H9 (cell line): ENCODE data around the gene SLC2A14. TPM values are rescaled to one million over a fixed set of nuclear protein-coding genes. Genes with fewer than 3 reads are reported as not detected.

Experiments
- DNase-seq: peaks from one replicate; pipeline ENCODE4 v3.0.0-alpha.2; 2017
- H2AFZ ChIP-seq: one replicate; pipeline ENCODE4 v1.6.1; 2013; ENCODE audit warnings: mild to moderate bottlenecking, low read length, control low read depth, moderate library complexity
- H2AK5ac ChIP-seq: 2 replicates; pipeline ENCODE4 v1.6.1; 2013; ENCODE audit warnings: low read length, control low read depth, mixed read lengths; ENCODE audit not compliant: insufficient read length
- H2BK120ac ChIP-seq: one replicate; pipeline ENCODE4 v1.6.1; 2013; ENCODE audit warnings: low read depth, mild to moderate bottlenecking, low read length, control low read depth, inconsistent platforms; ENCODE audit not compliant: poor library complexity, severe bottlenecking
- H2BK12ac ChIP-seq: 2 replicates; pipeline ENCODE4 v1.6.1; 2013; ENCODE audit warnings: low read length, control low read depth, mixed read lengths, low read depth; ENCODE audit not compliant: insufficient read length
- H2BK15ac ChIP-seq: 2 replicates; pipeline ENCODE4 v1.6.1; 2013; ENCODE audit warnings: low read depth, low read length, control low read depth
- H2BK20ac ChIP-seq: one replicate; pipeline ENCODE4 v1.6.1; 2013; ENCODE audit warnings: low read depth, mild to moderate bottlenecking, low read length, control low read depth, inconsistent platforms; ENCODE audit not compliant: poor library complexity, severe bottlenecking
- H2BK5ac ChIP-seq: 2 replicates; pipeline ENCODE4 v1.6.1; 2013; ENCODE audit warnings: low read length, control low read depth, mixed read lengths; ENCODE audit not compliant: insufficient read length
- H3K14ac ChIP-seq: 2 replicates; pipeline ENCODE4 v1.6.1; 2013; ENCODE audit warnings: low read length, control low read depth; ENCODE audit not compliant: insufficient read depth
- H3K18ac ChIP-seq: 2 replicates; pipeline ENCODE4 v1.6.1; 2013; ENCODE audit warnings: low read depth, mild to moderate bottlenecking, mixed read lengths, low read length, control low read depth; ENCODE audit not compliant: insufficient read length
- H3K23ac ChIP-seq: 2 replicates; pipeline ENCODE4 v1.6.1; 2013; ENCODE audit warnings: low read length, control low read depth, mixed read lengths, low read depth; ENCODE audit not compliant: insufficient read length
- H3K23me2 ChIP-seq: 2 replicates; pipeline ENCODE4 v1.6.1; 2013; ENCODE audit warnings: low read depth, mild to moderate bottlenecking, mixed read lengths, low read length, control low read depth; ENCODE audit not compliant: insufficient read length, poor library complexity, severe bottlenecking
- H3K27ac ChIP-seq: 2 replicates; pipeline ENCODE4 v1.5.1; 2013; ENCODE audit warnings: low read length, control low read depth, mixed read lengths, low read depth; ENCODE audit not compliant: insufficient read length
- H3K27me3 ChIP-seq: 2 replicates; pipeline ENCODE4 v1.6.1; 2013; ENCODE audit warnings: low read length, control low read depth, inconsistent platforms; ENCODE audit not compliant: insufficient read depth
- H3K4ac ChIP-seq: 2 replicates; pipeline ENCODE4 v1.6.1; 2013; ENCODE audit warnings: low read depth, mild to moderate bottlenecking, control low read depth, inconsistent platforms, low read length, moderate library complexity
- H3K4me1 ChIP-seq: 2 replicates; pipeline ENCODE4 v1.6.1; 2013; ENCODE audit warnings: low read length, control low read depth, inconsistent platforms; ENCODE audit not compliant: insufficient read depth
- H3K4me2 ChIP-seq: 2 replicates; pipeline ENCODE4 v1.6.1; 2013; ENCODE audit warnings: low read length, control low read depth, mixed read lengths; ENCODE audit not compliant: insufficient read length, insufficient read depth
- H3K56ac ChIP-seq: 2 replicates; pipeline ENCODE4 v1.6.1; 2013; ENCODE audit warnings: low read depth, mild to moderate bottlenecking, mixed read lengths, low read length, control low read depth; ENCODE audit not compliant: insufficient read length
- H3K79me1 ChIP-seq: 2 replicates; pipeline ENCODE4 v1.6.1; 2013; ENCODE audit warnings: low read depth, mild to moderate bottlenecking, moderate library complexity, low read length, control low read depth, inconsistent platforms; ENCODE audit not compliant: insufficient read depth, poor library complexity, severe bottlenecking
- H3K79me2 ChIP-seq: 2 replicates; pipeline ENCODE4 v1.6.1; 2013; ENCODE audit warnings: low read length, control low read depth, inconsistent platforms; ENCODE audit not compliant: insufficient read depth
- H3K9ac ChIP-seq: 2 replicates; pipeline ENCODE4 v1.6.1; 2013; ENCODE audit warnings: low read length, control low read depth, mixed read lengths; ENCODE audit not compliant: insufficient read length; ENCODE audit errors: extremely low read depth
- H3K9me3 ChIP-seq: one replicate; pipeline ENCODE4 v1.6.1; 2013; ENCODE audit warnings: low read depth, low read length, inconsistent platforms; ENCODE audit not compliant: control insufficient read depth
- H3T11ph ChIP-seq: one replicate; pipeline ENCODE4 v1.6.1; 2013; ENCODE audit warnings: mild to moderate bottlenecking, low read length, control low read depth, inconsistent platforms
- H4K20me1 ChIP-seq: one replicate; pipeline ENCODE4 v1.6.1; 2013; ENCODE audit not compliant: control insufficient read depth, insufficient read length, insufficient read depth
- H4K5ac ChIP-seq: 2 replicates; pipeline ENCODE4 v1.6.1; 2013; ENCODE audit warnings: low read depth, mild to moderate bottlenecking, mixed read lengths, low read length, control low read depth; ENCODE audit not compliant: insufficient read length
- H4K8ac ChIP-seq: replicated peaks from 2 replicates; pipeline ENCODE4 v1.6.1; 2013; ENCODE audit warnings: low read length, control low read depth, mixed read lengths, low read depth; ENCODE audit not compliant: insufficient read length
- H4K91ac ChIP-seq: 2 replicates; pipeline ENCODE4 v1.6.1; 2013; ENCODE audit warnings: low read depth, mild to moderate bottlenecking, moderate library complexity, mixed read lengths, low read length, control low read depth; ENCODE audit not compliant: insufficient read length
- H3K27ac Mint-ChIP-seq, 3 experiments: 2 replicates in 2 of 3; 3 replicates in 1 of 3; pipeline ENCODE4 v1.8.0; 2020 to 2021; ENCODE audit warnings: mixed read lengths in 3 of 3, mild to moderate bottlenecking in 1 of 3, moderate library complexity in 1 of 3
- H3K27me3 Mint-ChIP-seq: 2 replicates; pipeline ENCODE4 v1.8.0; 2021; ENCODE audit warnings: low read depth, mild to moderate bottlenecking, moderate library complexity, mixed read lengths
- H3K36me3 Mint-ChIP-seq, 3 experiments: 2 replicates in 2 of 3; 3 replicates in 1 of 3; pipeline ENCODE4 v1.8.0; 2020 to 2021; ENCODE audit warnings: low read depth in 3 of 3, mixed read lengths in 3 of 3; ENCODE audit not compliant: insufficient read depth in 1 of 3
- H3K4me1 Mint-ChIP-seq, 2 experiments: 2 replicates each; pipeline ENCODE4 v1.8.0; 2020; ENCODE audit warnings: mixed read lengths in 2 of 2
- H3K4me3 Mint-ChIP-seq, 2 experiments: 2 replicates in 1 of 2; 3 replicates in 1 of 2; pipeline ENCODE4 v1.8.0; 2020 to 2021; ENCODE audit warnings: mild to moderate bottlenecking in 2 of 2, mixed read lengths in 2 of 2, moderate library complexity in 1 of 2
- H3K9me3 Mint-ChIP-seq, 2 experiments: 2 replicates in 1 of 2; 3 replicates in 1 of 2; pipeline ENCODE4 v1.8.0; 2020; ENCODE audit warnings: mild to moderate bottlenecking in 2 of 2, mixed read lengths in 2 of 2, moderate library complexity in 1 of 2
- CTCF ChIP-seq: fragments of 200-600 bp; sonication (generic); conservative IDR thresholded peaks from 3 replicates; pipeline ENCODE4 v1.8.0; 2021; ENCODE audit warnings: antibody characterized with exemption, mild to moderate bottlenecking
- whole genome bisulfite sequencing: extraction: QIAGEN DNeasy Blood & Tissue Kit; methylation state at CpG from one replicate; pipeline ENCODE4 v1.1.7; 2013; ENCODE audit warnings: missing lambda C conversion rate, low lambda C conversion rate, mixed read lengths; ENCODE audit not compliant: insufficient read length; ENCODE audit errors: extremely low coverage; 5-methylcytosine and 5-hydroxymethylcytosine counted together
- total RNA-seq: library from RNA; stranded (reverse); gene quantifications from 2 replicates; pipeline ENCODE4 v1.2.1, GENCODE V29; 2021

SLC2A14 gene
- total RNA-seq, 1 experiment from 2014 or later, result 19.1 TPM

- Histone ChIP-seq H2BK12ac (no peak overlapping the region), H2BK5ac (no peak overlapping the region), H3K14ac (no peak overlapping the region), H2BK120ac (no peak overlapping the region), H3K9ac (no peak overlapping the region), H3K4me2 (no peak overlapping the region), H3K18ac (no peak overlapping the region), H3K23me2 (no peaks in the 10 kb centered on the region), H3K27ac (no peak overlapping the region), H2AFZ (no peak overlapping the region), H4K8ac (no peak overlapping the region), H3K79me2 (no peaks in the 10 kb centered on the region), H4K20me1 (no peaks in the 10 kb centered on the region), H4K5ac (no peak overlapping the region), H3K9me3 (no peaks in the 10 kb centered on the region), H3K4ac (no peak overlapping the region), H2BK15ac (no peak overlapping the region), H2AK5ac (no peak overlapping the region), H4K91ac (no peak overlapping the region), H3K79me1 (no peaks in the 10 kb centered on the region), H3K23ac (no peak overlapping the region), H3K4me1 (no peaks in the 10 kb centered on the region), H3T11ph (no peak overlapping the region), H3K56ac (no peak overlapping the region), H3K27me3 (no peaks in the 10 kb centered on the region), H2BK20ac (no peak overlapping the region)
- WGBS, result no CpG with 5 or more reads among the region's 5 CpGs
- Mint-ChIP-seq H3K4me1 (peaks cover 21 to 22% of the 10 kb centered on the region in 2 experiments), H3K4me3 (no peak overlapping the region), H3K9me3 (no peaks in the 10 kb centered on the region), H3K36me3 (no peaks in the 10 kb centered on the region), H3K27ac (peak overlapping the region in 2 of 3 experiments; percentile 31 to 74; a peak in 5 of 7 replicates), H3K27me3 (no peaks in the 10 kb centered on the region)
- no peak for DNase-seq
- no peak for TF ChIP-seq CTCF
Observed at GRCh38 chr12:7835766-7836165, 36.9 kb downstream of the SLC2A14 start.
